ENCODE measurements around the gene TACR2.

TACR2 gene

DNA sequence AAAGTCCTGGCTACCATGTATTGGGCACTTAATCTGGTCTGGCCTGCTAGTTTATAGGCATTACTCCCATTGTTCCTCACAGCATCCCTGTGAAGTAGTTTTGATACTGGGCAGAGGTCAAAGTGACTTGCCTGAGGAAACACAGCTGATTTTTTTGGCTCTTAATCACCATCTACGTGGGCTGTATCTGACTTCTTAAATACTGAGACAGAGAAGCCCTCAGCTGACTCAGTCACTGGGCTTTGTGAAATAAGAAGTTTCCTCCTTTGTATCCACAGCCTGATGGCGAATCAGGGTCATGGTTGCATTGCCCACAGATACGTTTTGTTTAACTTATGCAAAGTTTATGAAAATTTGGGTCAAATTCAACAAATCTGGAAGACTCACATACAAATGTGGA lies 13.2 kb downstream of the TACR2 start:
- no peak overlapping the region for H3K4me3 ChIP-seq (ENCODE audit: low read depth, low read length)
- no peak for DNase-seq (ENCODE audit: low read depth)
- TF ChIP-seq POLR2A (IDR thresholded peaks at IDR 0.05; ENCODE audit: extremely low read depth, insufficient read length): no peak

DNA sequence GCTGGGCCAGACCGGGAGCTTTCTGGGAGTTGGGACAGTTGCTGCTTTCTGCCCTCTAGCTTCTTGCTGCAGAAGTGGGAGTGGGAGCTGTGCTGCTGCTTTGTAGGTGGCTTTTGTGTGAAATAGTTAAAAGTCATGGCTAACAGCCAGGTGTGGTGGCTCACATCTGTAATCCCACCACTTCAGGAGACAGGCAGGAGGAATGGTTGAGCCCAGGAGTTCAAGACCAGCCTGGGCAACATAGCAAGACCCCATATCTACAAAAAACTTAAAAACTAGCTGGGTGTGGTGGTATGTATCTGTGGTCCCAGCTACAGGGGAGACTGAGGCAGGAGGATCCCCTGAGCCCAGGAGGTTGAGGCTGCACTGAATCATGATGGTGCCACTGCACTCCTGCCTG lies 13.7 kb downstream of the TACR2 start:
- no peak for DNase-seq (ENCODE audit: low read depth)

DNA sequence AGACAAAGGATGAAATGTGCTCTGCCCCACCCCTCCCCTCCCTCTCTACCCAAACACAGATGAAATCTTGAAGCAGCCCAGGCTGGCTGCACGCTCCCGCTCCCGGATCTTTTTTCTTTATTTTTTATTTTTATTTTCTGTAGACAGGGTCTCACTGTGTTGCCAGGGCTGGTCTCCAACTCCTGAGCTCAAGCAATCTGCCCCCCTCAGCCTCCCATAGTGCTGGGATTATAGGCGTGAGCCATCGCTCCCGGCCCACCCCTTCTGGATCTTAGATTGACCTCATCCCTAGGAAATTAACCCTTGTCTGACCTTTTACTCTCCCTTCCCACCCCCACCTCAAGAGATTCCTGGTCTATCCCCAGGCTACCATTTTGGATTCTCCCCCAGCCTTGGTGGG lies 14.3 kb downstream of the TACR2 start:
- DNase-seq (ENCODE audit: low read depth): no peak
- no peak overlapping the region for H3K4me3 ChIP-seq (ENCODE audit: low read depth, low read length)
- TF ChIP-seq POLR2A (IDR thresholded peaks at IDR 0.05; ENCODE audit: extremely low read depth, insufficient read length) (no peak), MYC (IDR thresholded peaks at IDR 0.05; ENCODE audit: low read depth, low read length) (no peak)
- TF ChIP-seq, protein P1, sequence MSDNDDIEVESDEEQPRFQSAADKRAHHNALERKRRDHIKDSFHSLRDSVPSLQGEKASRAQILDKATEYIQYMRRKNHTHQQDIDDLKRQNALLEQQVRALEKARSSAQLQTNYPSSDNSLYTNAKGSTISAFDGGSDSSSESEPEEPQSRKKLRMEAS (IDR thresholded peaks at IDR 0.05; ENCODE audit: low read depth, low read length): no peak
- TF ChIP-seq, protein P2, sequence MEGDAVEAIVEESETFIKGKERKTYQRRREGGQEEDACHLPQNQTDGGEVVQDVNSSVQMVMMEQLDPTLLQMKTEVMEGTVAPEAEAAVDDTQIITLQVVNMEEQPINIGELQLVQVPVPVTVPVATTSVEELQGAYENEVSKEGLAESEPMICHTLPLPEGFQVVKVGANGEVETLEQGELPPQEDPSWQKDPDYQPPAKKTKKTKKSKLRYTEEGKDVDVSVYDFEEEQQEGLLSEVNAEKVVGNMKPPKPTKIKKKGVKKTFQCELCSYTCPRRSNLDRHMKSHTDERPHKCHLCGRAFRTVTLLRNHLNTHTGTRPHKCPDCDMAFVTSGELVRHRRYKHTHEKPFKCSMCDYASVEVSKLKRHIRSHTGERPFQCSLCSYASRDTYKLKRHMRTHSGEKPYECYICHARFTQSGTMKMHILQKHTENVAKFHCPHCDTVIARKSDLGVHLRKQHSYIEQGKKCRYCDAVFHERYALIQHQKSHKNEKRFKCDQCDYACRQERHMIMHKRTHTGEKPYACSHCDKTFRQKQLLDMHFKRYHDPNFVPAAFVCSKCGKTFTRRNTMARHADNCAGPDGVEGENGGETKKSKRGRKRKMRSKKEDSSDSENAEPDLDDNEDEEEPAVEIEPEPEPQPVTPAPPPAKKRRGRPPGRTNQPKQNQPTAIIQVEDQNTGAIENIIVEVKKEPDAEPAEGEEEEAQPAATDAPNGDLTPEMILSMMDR (IDR thresholded peaks at IDR 0.05; ENCODE audit: low read depth, low read length): no peak

More for the DNA sequence above, 13.7 kb downstream of the TACR2 start:
- no peak overlapping the region for H3K4me3 ChIP-seq (ENCODE audit: low read depth, low read length)
- TF ChIP-seq POLR2A (IDR thresholded peaks at IDR 0.05; ENCODE audit: extremely low read depth, insufficient read length): no peak
- TF ChIP-seq, protein P2 (IDR thresholded peaks at IDR 0.05; ENCODE audit: low read depth, low read length): no peak
- TF ChIP-seq, protein P1 (IDR thresholded peaks at IDR 0.05; ENCODE audit: low read depth, low read length): no peak

DNA sequence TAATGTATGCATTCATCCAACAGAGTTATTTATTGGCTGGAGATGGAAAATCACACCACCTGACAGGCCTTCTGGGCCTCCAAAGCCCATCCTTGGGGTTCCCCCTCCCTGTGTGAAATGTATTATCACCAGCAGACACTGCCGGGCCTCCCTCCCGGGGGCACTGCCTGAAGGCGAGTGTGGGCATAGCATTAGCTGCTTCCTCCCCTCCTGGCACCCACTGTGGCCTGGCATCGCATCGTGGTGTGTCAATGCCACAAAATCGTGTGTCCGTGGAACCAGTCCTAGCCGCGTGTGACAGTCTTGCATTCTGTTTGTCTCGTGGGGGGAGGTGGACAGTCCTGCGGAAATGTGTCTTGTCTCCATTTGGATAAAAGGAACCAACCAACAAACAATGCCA lies 15.3 kb downstream of the TACR2 start:
- TF ChIP-seq, protein P2 (IDR thresholded peaks at IDR 0.05; ENCODE audit: low read depth, low read length): no peak
- TF ChIP-seq MYC (IDR thresholded peaks at IDR 0.05; ENCODE audit: low read depth, low read length) (no peak), POLR2A (IDR thresholded peaks at IDR 0.05; ENCODE audit: extremely low read depth, insufficient read length) (no peak)
- TF ChIP-seq, protein P1 (IDR thresholded peaks at IDR 0.05; ENCODE audit: low read depth, low read length): no peak
- no peak for DNase-seq (ENCODE audit: low read depth)
- H3K4me3 ChIP-seq (ENCODE audit: low read depth, low read length): no peak overlapping the region

DNA sequence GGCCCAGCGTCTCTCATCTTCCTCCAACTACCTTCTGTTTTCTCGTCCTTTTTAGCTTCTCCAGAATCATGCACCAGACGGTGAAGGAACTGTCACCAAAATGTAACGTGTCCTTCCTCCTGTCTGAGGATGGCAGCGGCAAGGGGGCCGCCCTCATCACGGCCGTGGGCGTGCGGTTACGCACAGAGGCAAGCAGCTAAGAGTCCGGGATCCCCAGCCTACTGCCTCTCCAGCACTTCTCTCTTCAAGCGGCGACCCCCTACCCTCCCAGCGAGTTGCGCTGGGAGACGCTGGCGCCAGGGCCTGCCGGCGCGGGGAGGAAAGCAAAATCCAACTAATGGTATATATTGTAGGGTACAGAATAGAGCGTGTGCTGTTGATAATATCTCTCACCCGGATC lies 15.8 kb downstream of the TACR2 start:
- TF ChIP-seq, protein P2 (IDR thresholded peaks at IDR 0.05; ENCODE audit: low read depth, low read length): no peak
- TF ChIP-seq MYC (IDR thresholded peaks at IDR 0.05; ENCODE audit: low read depth, low read length) (no peak), POLR2A (IDR thresholded peaks at IDR 0.05; ENCODE audit: extremely low read depth, insufficient read length) (no peak)
- TF ChIP-seq, protein P1 (IDR thresholded peaks at IDR 0.05; ENCODE audit: low read depth, low read length): no peak
- no peak for DNase-seq (ENCODE audit: low read depth)
- H3K4me3 ChIP-seq (ENCODE audit: low read depth, low read length): no peak overlapping the region

DNA sequence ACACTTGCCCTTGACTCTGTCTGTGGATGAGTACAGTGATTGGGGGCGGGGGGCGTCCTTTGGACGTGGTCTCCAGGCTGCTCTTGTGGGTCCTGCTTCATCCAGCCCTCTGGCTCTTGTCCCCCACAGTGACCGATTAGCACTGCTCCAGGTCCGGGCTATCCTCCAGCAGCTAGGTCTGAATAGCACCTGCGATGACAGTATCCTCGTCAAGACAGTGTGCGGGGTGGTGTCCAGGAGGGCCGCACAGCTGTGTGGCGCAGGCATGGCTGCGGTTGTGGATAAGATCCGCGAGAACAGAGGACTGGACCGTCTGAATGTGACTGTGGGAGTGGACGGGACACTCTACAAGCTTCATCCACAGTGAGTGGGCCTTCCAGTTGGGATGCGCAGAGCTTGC lies 18.3 kb downstream of the TACR2 start:
- no peak for DNase-seq (ENCODE audit: low read depth)
- no peak overlapping the region for H3K4me3 ChIP-seq (ENCODE audit: low read depth, low read length)
- TF ChIP-seq, protein P1 (IDR thresholded peaks at IDR 0.05; ENCODE audit: low read depth, low read length): no peak
- TF ChIP-seq, protein P2 (IDR thresholded peaks at IDR 0.05; ENCODE audit: low read depth, low read length): no peak
- no peak for TF ChIP-seq MYC (IDR thresholded peaks at IDR 0.05; ENCODE audit: low read depth, low read length)
- no peak for TF ChIP-seq POLR2A (IDR thresholded peaks at IDR 0.05; ENCODE audit: extremely low read depth, insufficient read length)

Measured in NB4 (cell line).